ENCODE data around the gene ICA1. TPM values are rescaled to one million over a fixed set of nuclear protein-coding genes. Genes with fewer than 3 reads are reported as not detected.

Gene ICA1
- polyA plus RNA-seq, 2 of the 4 experiments (the other 2 are of a cell fraction): 0.66 to 2.0 TPM

DNA sequence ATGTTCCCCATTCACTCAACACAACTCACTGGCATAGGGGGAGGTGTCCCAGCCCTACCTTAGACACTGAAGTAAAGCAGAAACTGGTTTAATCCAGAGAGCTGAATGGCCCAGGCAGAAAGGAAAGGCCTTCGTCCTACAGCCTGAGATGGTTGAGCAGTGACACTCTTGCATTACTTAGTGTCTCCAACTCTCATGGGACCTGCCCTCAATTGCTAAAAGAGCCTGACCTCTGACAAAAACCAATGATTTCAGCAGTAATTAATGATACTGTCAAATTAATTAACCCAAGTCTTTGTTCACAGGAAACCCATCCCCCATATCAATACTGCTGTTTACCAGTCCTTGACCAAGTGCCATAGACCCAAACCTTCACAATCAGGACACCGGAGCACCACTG lies 48.6 kb downstream of the ICA1 start:
- ATAC-seq: no peak
- Histone ChIP-seq H3K4me3 (no peak overlapping the region), H3K4me2 (no peak overlapping the region), H3K27ac (no peak overlapping the region), H3K4me1 (no peaks in the 10 kb centered on the region), H3K9me3 (no peaks in the 10 kb centered on the region)
- ChIA-PET POLR2A (no interaction called here), CTCF (interaction anchor here (1.0 to 3.1 kb wide), 2 partner anchors 23 to 618 kb away, joined by 3 to 10 read pairs; no protein-coding TSS in a partner anchor)
- WGBS (ENCODE audit: missing lambda C conversion rate): 97% methylated on average over 2 of the region's 2 CpGs
- TF ChIP-seq CHD2 (IDR thresholded peaks at IDR 0.05; ENCODE audit: low read length, partially characterized antibody): no peak
- no peak for TF ChIP-seq ZFP36 (IDR thresholded peaks at IDR 0.05; ENCODE audit: borderline replicate concordance, partially characterized antibody)
- TF ChIP-seq EP300 (IDR thresholded peaks at IDR 0.05): no peak
- TF ChIP-seq MYC (IDR thresholded peaks at IDR 0.05; ENCODE audit: borderline replicate concordance, low read length): no peak
- no peak for TF ChIP-seq E2F6 (IDR thresholded peaks at IDR 0.05; ENCODE audit: borderline replicate concordance, low read depth)
- TF ChIP-seq KDM1A (IDR thresholded peaks at IDR 0.05; ENCODE audit: low read depth): no peak
- no peak for TF ChIP-seq EHMT2 (IDR thresholded peaks at IDR 0.05; ENCODE audit: low read depth)
- no peak for DNase-seq (ENCODE audit: low read depth in 1 of 2, low spot score in 1 of 2)
- FAIRE-seq: no peak

DNA sequence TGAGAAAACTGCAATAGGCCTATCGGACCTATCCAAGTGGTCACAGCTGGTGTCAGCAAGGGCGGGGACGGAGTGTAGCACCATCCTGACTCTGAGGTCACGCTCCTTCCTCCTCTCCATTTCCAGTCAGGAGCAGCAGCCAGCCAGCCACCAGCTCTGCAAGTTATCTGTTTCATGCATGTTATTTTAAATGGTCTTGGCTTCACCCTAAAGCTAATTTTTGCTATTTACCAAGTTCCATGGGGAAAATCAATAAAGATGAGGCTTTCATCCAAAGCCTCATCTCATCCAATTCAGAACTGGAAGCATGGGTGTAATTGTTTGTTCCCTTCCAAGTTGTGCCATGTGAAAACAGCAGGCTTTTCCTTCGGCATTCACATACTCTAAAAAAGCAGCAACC lies 49.3 kb downstream of the ICA1 start:
- ChIA-PET POLR2A (no interaction called here), CTCF (interaction anchor here (3.1 kb wide), 1 partner anchor 22 kb away, joined by 10 read pairs; no protein-coding TSS in a partner anchor)
- 62% methylated on average over 5 of the region's 5 CpGs for WGBS (ENCODE audit: missing lambda C conversion rate)
- no peaks in the 10 kb centered on the region for H3K4me1 ChIP-seq
- DNase-seq (ENCODE audit: low read depth in 1 of 2, low spot score in 1 of 2) (no peak), FAIRE-seq (no peak), ATAC-seq (no peak)
- no peaks in the 10 kb centered on the region for H3K9me3 ChIP-seq
- H3K4me3 ChIP-seq: no peak overlapping the region
- no peak for TF ChIP-seq HES2 (IDR thresholded peaks at IDR 0.05)
- no peak for TF ChIP-seq FOSL2 (IDR thresholded peaks at IDR 0.05)
- no peak for TF ChIP-seq FOSL2 (CRISPR knock-in tag; IDR thresholded peaks at IDR 0.05)
- no peak for TF ChIP-seq PHF8 (IDR thresholded peaks at IDR 0.05; ENCODE audit: borderline replicate concordance, low read depth)
- TF ChIP-seq RCOR1 (IDR thresholded peaks at IDR 0.05; ENCODE audit: low read depth, low read length): no peak
- no peak for TF ChIP-seq REST (IDR thresholded peaks at IDR 0.05)
- H3K27ac ChIP-seq: no peak overlapping the region
- H3K4me2 ChIP-seq: no peak overlapping the region

DNA sequence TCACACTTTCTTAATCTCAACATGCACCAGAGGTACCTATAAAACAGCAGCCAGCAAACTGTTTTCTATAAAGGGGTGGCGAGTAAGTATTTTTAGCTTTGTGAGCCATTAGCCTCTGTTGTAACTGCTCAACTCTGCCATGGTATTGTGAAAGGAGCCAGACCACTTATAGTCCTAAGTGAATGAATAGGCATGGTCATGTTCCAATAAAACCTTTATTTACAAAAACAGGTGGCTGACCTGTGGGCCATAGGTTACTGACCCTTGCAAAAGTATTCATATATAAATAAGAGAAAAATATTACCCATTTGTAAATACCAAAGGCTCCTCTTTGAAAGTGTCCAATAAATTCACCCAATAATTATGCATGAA lies 50.3 kb downstream of the ICA1 start:
- no peak overlapping the region for H3K4me3 ChIP-seq
- H3K27ac ChIP-seq: no peak overlapping the region
- ATAC-seq (no peak), DNase-seq (ENCODE audit: low read depth in 1 of 2, low spot score in 1 of 2) (no peak), FAIRE-seq (no peak)
- WGBS (ENCODE audit: missing lambda C conversion rate): 86% methylated on average over 1 of the region's 1 CpG
- ChIA-PET POLR2A (no interaction called here), CTCF (no interaction called here)
- no peak overlapping the region for H3K4me2 ChIP-seq
- H3K4me1 ChIP-seq: no peaks in the 10 kb centered on the region
- TF ChIP-seq ATOH8 (CRISPR knock-in tag; IDR thresholded peaks at IDR 0.05; ENCODE audit: low read depth) (no peak), JUN (IDR thresholded peaks at IDR 0.05) (no peak), RAD21 (conservative IDR thresholded peaks at IDR 0.05 in 1 of 2, IDR thresholded peaks at IDR 0.05 in 1 of 2) (no peak), HMGXB4 (CRISPR knock-in tag; IDR thresholded peaks at IDR 0.05; ENCODE audit: borderline replicate concordance) (no peak)
- no peaks in the 10 kb centered on the region for H3K9me3 ChIP-seq
